GM19455 (cell line): ENCODE results near the gene KRT34.
"Not testable (repeated sequence)": the region's sequence is repeated elsewhere in the genome, so short reads cannot be mapped to it uniquely, and the experiment has no call there.

Source experiments
- ATAC-seq: cut with Tn5 transposase; IDR thresholded peaks from one replicate; pipeline ENCODE4 v1.9.1; 2021; ENCODE audit not compliant: unreplicated experiment

The KRT34 gene

GRCh38 chr17:41367426-41368075, 14.6 kb downstream of the KRT34 start:
- ATAC-seq: no peak

GRCh38 chr17:41366070-41366469, 16.0 kb downstream of the KRT34 start:
- no peak for ATAC-seq

- no peak for ATAC-seq
These were observed 18.2 kb downstream of the KRT34 start for GRCh38 chr17:41363881-41364280.

GRCh38 chr17:41360296-41360995, 21.7 kb downstream of the KRT34 start:
- no peak for ATAC-seq

- no peak for ATAC-seq
These were observed 27.6 kb downstream of the KRT34 start for GRCh38 chr17:41354536-41354935.

GRCh38 chr17:41352597-41353366, 29.3 kb downstream of the KRT34 start:
- ATAC-seq: no peak

- ATAC-seq: no peak
These were observed 30.9 kb downstream of the KRT34 start for GRCh38 chr17:41351177-41351576.

GRCh38 chr17:41350381-41350878, 31.7 kb downstream of the KRT34 start, which contains the start of gene KRT33A:
KRT33A (minus strand) TSS chr17:41350828; CDS start chr17:41350767, 61 bp downstream.
- not testable (repeated sequence) for ATAC-seq

GRCh38 chr17:41347869-41348760, 34.0 kb downstream of the KRT34 start:
- ATAC-seq: no peak

- not testable (repeated sequence) for ATAC-seq
These were observed 35.7 kb downstream of the KRT34 start for GRCh38 chr17:41346421-41346820.

GRCh38 chr17:41345992-41346391, 36.1 kb downstream of the KRT34 start:
- ATAC-seq: no peak

- ATAC-seq: no peak
These were observed 39.1 kb downstream of the KRT34 start for GRCh38 chr17:41343029-41343428.

- ATAC-seq: no peak
These were observed 40.9 kb downstream of the KRT34 start for GRCh38 chr17:41340934-41341861.

GRCh38 chr17:41340494-41340893, 41.6 kb downstream of the KRT34 start:
- ATAC-seq: no peak

- ATAC-seq: no peak
These were observed 42.4 kb downstream of the KRT34 start for GRCh38 chr17:41339571-41340172.

GRCh38 chr17:41338961-41339485, 43.1 kb downstream of the KRT34 start:
- no peak for ATAC-seq

- ATAC-seq: no peak
These were observed 46.4 kb downstream of the KRT34 start for GRCh38 chr17:41335747-41336146.

GRCh38 chr17:41334385-41335305, 47.5 kb downstream of the KRT34 start:
- no peak for ATAC-seq
